Ovary (tissue), 9 donors: ENCODE measurements around the gene FAM180A. TPM values are rescaled to one million over a fixed set of nuclear protein-coding genes. Genes with fewer than 3 reads are reported as not detected.

Experiments
- DNase-seq, 5 donors: peaks; one replicate each; pipeline ENCODE4 v3.0.0-alpha.2; 2019 to 2020
- H3K27ac ChIP-seq, 2 donors: fragments of 200-600 bp; one replicate each; pipeline versions ENCODE4 v1.5.1 to v1.8.0; 2019 to 2022
- H3K27me3 ChIP-seq: fragments of 200-600 bp; one replicate; pipeline ENCODE4 v1.8.0; 2022
- H3K36me3 ChIP-seq: fragments of 200-600 bp; sonication (generic); one replicate; pipeline ENCODE4 v1.5.1; 2019
- H3K4me1 ChIP-seq: one replicate; pipeline ENCODE4 v1.8.1; 2013; ENCODE audit warnings: mild to moderate bottlenecking, moderate library complexity; ENCODE audit not compliant: insufficient read depth
- H3K4me3 ChIP-seq: fragments of 200-600 bp; sonication (generic); one replicate; pipeline ENCODE4 v1.5.1; 2017
- H3K9me3 ChIP-seq, 2 donors: fragments of 200-600 bp in 1 of 2; sonication (generic) in 1 of 2; one replicate each; pipeline versions ENCODE4 v1.5.1 to v1.8.1; 2013 to 2019; ENCODE audit warnings: mild to moderate bottlenecking in 1 of 2, moderate library complexity in 1 of 2
- EP300 ChIP-seq: sonication (generic); formaldehyde crosslinking; IDR thresholded peaks from one replicate; pipeline ENCODE4 v1.6.1; 2017; ENCODE audit warnings: antibody characterized with exemption
- POLR2A ChIP-seq: fragments of 450-650 bp; IDR thresholded peaks from one replicate; pipeline ENCODE4 v1.6.1; 2017; ENCODE audit warnings: antibody characterized with exemption, mild to moderate bottlenecking, moderate library complexity
- WGBS, 3 donors: extraction: QIAGEN DNeasy Blood & Tissue Kit in 1 of 3; methylation state at CpG; one replicate each; pipeline versions ENCODE4 v1.1.5 to v1.1.7; 2013 to 2017; 5-methylcytosine and 5-hydroxymethylcytosine counted together
- intact Hi-C, 4 donors: fragments of 100-400 bp; cut with DNase I; formaldehyde crosslinking; loops; one replicate each; pipeline versions ENCODE4 v1.11.0 to v1.15.1; 2022 to 2023
- polyA plus RNA-seq, 2 donors: library from polyadenylated mRNA; stranded (reverse); fragments of 200-250 nt in 1 of 2; fragments of 350-450 nt in 1 of 2; fragmentation: Illumina TruSeq in 1 of 2; extraction: RNeasy Lipid Tissue Mini Kit (QIAGEN cat#74804) in 1 of 2; gene quantifications; one replicate each; pipeline ENCODE4 v1.2.3, GENCODE V29; 2013 to 2014
- total RNA-seq, 7 donors: library from RNA; depleted of rRNA in 2 of 7; stranded (reverse); fragments of >200 nt in 2 of 7; fragmentation: NEBNext Ultra II Directional in 3 of 7; extraction: Animal tissue kit (Norgen Biotek cat#: 25700) in 3 of 7; gene quantifications; one replicate each; pipeline versions ENCODE4 v1.1.0 to v1.2.4, GENCODE V29; 2016 to 2023
- TF ChIP-seq, protein P1 (sequence below), 3 donors: fragments of 450-650 bp in 2 of 3; fragments of 200-600 bp in 1 of 3; IDR thresholded peaks; one replicate each; pipeline versions ENCODE4 v1.5.1 to v1.8.0; 2016 to 2022; ENCODE audit warnings: antibody characterized with exemption in 3 of 3, mild to moderate bottlenecking in 1 of 3
- donor health status: DM: no; HTN: no; CAD: no; lungs with moderate emphysema.
- donor health status: DM: no; HTN: no; CAD: no.
- donor health status: Bipolar disorder and iron deficiency.
- donor health status: DM: yes; HTN: yes; CAD: no.
- donor health status: DM: no; HTN: no; CAD: no.
- donor health status: DM: yes; HTN: yes; CAD: no.

The FAM180A gene
- total and polyA plus RNA-seq, 9 donors: 1.1 to 5.3 (median 3.1) TPM

DNA sequence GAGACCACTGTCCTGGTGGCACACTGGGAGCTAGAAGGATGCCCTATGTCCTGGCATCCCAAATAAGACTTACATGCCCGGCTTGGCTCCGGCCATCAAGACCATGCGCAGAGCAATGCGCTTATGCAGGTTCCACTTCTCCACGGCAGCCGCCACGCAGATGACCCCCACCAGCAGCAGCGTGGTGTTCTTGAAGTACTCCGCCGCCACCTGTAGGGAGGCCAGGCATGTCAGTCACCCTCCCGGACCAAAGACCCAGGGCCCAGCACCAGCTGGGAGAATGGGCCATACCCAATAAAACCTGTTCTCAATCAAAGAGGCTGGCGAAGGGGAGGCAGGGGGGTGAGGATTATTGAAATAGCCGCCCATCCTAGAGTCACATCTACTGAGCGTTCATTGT lies 40.6 kb downstream of the FAM180A start:
- intact Hi-C loops: no loop called here
- WGBS, 3 donors: 88 to 95% (median 89%) methylated on average over 14 of the region's 14 CpGs
- Histone ChIP-seq H3K4me3 (no peak overlapping the region), H3K4me1 (peaks cover 3% of the 10 kb centered on the region), H3K9me3 (no peaks in the 10 kb centered on the region), H3K27ac (no peak overlapping the region), H3K27me3 (no peaks in the 10 kb centered on the region), H3K36me3 (no peaks in the 10 kb centered on the region)
- no peak for TF ChIP-seq EP300
- TF ChIP-seq, protein P1, sequence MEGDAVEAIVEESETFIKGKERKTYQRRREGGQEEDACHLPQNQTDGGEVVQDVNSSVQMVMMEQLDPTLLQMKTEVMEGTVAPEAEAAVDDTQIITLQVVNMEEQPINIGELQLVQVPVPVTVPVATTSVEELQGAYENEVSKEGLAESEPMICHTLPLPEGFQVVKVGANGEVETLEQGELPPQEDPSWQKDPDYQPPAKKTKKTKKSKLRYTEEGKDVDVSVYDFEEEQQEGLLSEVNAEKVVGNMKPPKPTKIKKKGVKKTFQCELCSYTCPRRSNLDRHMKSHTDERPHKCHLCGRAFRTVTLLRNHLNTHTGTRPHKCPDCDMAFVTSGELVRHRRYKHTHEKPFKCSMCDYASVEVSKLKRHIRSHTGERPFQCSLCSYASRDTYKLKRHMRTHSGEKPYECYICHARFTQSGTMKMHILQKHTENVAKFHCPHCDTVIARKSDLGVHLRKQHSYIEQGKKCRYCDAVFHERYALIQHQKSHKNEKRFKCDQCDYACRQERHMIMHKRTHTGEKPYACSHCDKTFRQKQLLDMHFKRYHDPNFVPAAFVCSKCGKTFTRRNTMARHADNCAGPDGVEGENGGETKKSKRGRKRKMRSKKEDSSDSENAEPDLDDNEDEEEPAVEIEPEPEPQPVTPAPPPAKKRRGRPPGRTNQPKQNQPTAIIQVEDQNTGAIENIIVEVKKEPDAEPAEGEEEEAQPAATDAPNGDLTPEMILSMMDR (IDR thresholded peaks at IDR 0.05): no peak
- no peak for TF ChIP-seq POLR2A
- DNase-seq: no peak

DNA sequence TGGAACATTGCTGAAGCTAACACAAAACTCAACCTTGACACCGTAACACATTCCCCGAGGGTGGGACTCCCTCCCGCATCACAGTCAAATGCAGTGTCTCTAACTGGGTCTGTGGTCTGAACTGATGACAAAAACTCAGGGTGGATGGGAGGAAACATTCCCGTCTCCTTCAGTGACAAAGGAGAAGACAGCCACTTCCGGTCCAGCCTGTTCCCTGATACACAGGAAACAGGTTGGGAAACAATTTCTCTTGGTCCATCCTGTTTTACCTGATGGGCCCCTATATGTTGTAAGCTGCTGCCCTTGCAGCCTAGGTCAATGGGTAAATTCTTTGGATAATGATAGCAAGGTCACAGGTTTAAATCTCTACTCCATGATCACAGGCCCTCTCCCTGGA lies 41.0 kb downstream of the FAM180A start:
- Histone ChIP-seq H3K27ac (no peak overlapping the region), H3K36me3 (no peaks in the 10 kb centered on the region), H3K27me3 (no peaks in the 10 kb centered on the region), H3K4me1 (peaks cover 2% of the 10 kb centered on the region), H3K9me3 (no peaks in the 10 kb centered on the region), H3K4me3 (no peak overlapping the region)
- intact Hi-C loops: no loop called here
- TF ChIP-seq, protein P1 (IDR thresholded peaks at IDR 0.05): no peak
- TF ChIP-seq EP300: no peak
- no peak for TF ChIP-seq POLR2A
- 55 to 80% (median 67%) methylated on average over 5 of the region's 5 CpGs for WGBS, 3 donors
- DNase-seq: no peak

- H3K9me3 ChIP-seq: no peaks in the 10 kb centered on the region
- no peak overlapping the region for H3K4me3 ChIP-seq
- H3K36me3 ChIP-seq: no peaks in the 10 kb centered on the region
- TF ChIP-seq, protein P1 (IDR thresholded peaks at IDR 0.05): no peak
- TF ChIP-seq POLR2A (no peak), EP300 (no peak)
- intact Hi-C loops: no loop called here
- DNase-seq: no peak
- WGBS, 3 donors: 65 to 82% (median 73%) methylated on average over 7 of the region's 7 CpGs
- peaks cover 2% of the 10 kb centered on the region for H3K4me1 ChIP-seq
- no peaks in the 10 kb centered on the region for H3K27me3 ChIP-seq
- no peak overlapping the region for H3K27ac ChIP-seq
Measured at GRCh38 chr7:135706858-135707569, 41.6 kb downstream of the FAM180A start.

DNA sequence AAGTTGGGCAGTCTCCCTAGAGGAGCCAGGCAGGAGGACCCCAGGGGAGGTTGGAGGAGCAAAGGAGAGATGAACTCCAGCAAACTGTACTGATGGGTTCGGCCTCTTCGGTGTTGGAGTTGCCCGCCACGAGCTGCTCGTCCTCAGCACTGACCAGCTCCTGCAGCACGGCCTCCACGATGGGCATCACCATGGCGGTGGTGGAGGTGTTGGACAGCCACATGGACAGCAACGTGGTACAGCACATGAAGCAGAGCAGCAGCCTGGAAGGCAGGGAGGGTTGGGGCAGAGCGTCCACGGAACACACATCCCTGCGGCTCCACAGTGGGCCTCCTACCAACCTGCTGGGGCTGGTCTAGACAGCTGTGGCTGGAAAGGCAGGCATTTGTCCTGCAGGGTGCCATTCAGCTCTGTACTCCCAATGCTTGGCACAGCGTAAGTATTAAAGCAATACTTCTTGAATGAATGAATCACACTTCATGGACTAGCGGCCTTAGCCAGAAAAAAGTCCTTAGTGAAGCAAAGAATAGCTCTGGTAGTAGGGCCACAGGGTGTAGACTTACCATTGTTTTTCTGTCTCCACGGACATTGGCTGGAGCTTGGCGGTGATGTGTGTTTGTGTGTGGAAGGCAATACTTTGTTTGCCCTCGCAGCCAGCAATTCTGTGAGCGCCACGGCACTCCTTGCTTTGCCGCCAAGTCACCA lies 42.4 kb downstream of the FAM180A start:
- Histone ChIP-seq H3K27ac (no peak overlapping the region), H3K27me3 (no peaks in the 10 kb centered on the region), H3K4me1 (peaks cover 2% of the 10 kb centered on the region), H3K4me3 (no peak overlapping the region), H3K36me3 (no peaks in the 10 kb centered on the region), H3K9me3 (no peaks in the 10 kb centered on the region)
- no peak for DNase-seq
- intact Hi-C loops: no loop called here
- TF ChIP-seq EP300 (no peak), POLR2A (no peak)
- TF ChIP-seq, protein P1 (IDR thresholded peaks at IDR 0.05): no peak
- WGBS, 3 donors: 89 to 91% (median 90%) methylated on average over 20 of the region's 20 CpGs
